HG03469 (cell line): Measurements from ENCODE around the gene ATG2B.

Experiments used
- ATAC-seq: cut with Tn5 transposase; IDR thresholded peaks from one replicate; pipeline ENCODE4 v1.9.1; 2021; ENCODE audit warnings: mild to moderate bottlenecking, moderate library complexity, moderate number of reproducible peaks; ENCODE audit not compliant: unreplicated experiment

Gene ATG2B

DNA sequence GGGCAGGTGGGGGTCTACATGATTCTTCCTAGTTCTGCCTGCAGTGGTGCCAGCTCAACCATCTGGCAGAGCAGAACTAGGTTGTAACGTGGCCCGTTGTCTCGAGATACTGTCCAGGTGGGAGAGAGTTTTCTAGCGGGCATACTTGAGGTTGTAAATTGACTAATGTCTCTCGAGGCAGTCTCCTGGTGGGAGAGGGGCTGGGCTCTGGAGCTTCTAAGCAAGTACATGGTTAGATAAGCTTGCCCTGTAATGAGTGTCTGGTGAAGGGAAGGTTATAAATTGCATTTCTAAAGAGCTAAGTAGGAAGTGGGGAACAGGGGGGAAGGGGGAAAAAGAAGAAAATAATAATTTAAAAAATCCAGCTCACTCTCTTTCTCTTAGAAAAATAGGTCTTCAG, 89.0 kb downstream of the ATG2B start:
- ATAC-seq = no peak

DNA sequence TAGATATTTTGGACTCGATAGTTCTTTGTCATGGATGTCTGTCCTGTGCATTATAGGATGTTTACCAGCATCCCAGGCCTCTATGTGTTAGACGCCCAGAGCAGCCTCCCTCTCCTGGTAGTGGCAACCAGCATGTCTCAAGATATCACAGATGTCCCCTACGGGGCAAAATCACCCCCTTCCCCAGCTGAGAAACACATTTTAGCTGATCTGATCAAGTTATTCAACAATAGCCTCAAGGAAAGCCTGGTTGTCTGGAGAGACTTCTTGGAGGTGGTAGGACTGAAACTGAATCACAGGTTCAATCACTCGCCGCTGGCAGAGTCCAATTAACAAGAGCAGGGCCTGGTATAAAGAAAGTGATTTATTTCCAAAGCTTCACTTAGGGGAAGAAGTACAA, 89.5 kb downstream of the ATG2B start:
- ATAC-seq = no peak

DNA sequence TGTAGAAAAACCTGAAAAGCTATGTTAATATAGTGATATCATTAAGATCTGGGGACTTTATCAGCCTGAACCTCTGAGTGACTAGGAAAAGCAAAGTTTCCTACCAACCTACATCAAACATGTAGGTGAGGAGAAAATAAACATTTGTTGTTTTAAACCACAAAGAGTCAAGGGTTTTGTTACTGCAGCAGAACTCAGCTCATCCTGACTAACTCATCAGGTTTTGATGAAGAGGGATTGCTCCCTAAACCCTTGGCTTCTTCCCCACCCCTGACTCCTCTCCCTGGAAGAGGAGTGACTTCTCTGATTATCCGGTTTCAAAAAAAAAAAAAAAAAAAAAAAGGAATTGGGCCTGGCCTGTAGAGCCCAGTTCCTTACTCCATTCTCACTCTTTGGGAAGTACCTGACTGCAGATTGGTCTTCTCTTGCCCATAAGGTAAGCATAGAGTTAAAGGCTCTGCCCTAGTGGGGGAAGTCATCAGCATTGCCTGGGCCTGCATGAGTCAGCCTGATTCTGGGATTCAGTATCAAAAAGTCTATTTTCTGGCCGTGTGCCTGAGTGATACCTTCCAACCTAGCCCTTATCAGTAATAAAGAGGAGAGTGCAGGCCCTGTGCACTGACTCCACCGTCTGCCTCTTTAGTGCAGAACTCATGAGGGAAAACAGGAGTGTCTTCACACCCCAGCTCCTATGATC, 90.2 kb downstream of the ATG2B start:
- no peak for ATAC-seq

GRCh38 chr14:96271421-96271762, 91.7 kb downstream of the ATG2B start:
- no peak for ATAC-seq

GRCh38 chr14:96270565-96271420, 92.3 kb downstream of the ATG2B start:
- no peak for ATAC-seq

DNA sequence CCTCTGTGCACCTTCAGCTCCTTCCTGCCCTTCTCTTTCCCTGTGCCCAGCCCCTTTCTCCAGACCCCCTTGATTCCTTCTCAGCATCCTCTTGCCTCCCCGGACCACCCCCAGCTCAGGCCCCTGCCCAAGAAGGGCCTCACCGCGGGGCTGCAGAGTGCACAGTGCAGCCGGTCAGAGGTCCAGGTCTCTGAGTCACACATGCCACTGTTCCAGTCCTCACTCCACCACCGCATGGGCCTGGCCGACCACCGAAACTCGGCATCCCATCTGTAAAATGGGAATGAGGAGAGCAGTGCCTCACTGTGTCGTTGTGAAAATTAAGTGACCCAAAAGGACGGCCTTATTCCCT, 93.8 kb downstream of the ATG2B start:
- ATAC-seq = no peak

GRCh38 chr14:96268431-96269358, 94.4 kb downstream of the ATG2B start:
- no peak for ATAC-seq

- no peak for ATAC-seq
Observed at GRCh38 chr14:96267916-96268315, 95.2 kb downstream of the ATG2B start.

GRCh38 chr14:96267336-96267735, 95.8 kb downstream of the ATG2B start:
- ATAC-seq = no peak

- no peak for ATAC-seq
Observed at GRCh38 chr14:96265383-96266095, 97.6 kb downstream of the ATG2B start.

DNA sequence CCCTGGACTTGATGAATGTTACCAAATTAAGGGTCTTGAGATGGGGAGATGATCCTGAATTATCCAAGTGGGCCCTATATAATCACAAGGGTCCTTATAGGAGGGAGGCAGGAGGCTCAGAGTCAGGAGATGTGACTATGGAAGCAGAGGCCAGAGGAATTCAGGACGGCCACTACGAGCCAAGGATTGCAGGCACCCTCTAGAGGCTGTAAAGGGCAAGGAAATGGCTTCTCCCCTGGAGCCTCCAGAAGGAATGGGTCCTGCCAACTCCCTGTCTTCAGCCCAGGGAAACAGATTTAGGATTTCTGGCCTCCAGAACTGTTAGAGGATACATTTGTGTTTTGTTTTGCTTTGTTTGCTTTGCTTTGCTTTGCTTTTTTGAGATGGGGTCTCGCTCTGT, 98.3 kb downstream of the ATG2B start:
- ATAC-seq = no peak

- no peak for ATAC-seq
Observed at GRCh38 chr14:96264200-96264553, 99.0 kb downstream of the ATG2B start.

DNA sequence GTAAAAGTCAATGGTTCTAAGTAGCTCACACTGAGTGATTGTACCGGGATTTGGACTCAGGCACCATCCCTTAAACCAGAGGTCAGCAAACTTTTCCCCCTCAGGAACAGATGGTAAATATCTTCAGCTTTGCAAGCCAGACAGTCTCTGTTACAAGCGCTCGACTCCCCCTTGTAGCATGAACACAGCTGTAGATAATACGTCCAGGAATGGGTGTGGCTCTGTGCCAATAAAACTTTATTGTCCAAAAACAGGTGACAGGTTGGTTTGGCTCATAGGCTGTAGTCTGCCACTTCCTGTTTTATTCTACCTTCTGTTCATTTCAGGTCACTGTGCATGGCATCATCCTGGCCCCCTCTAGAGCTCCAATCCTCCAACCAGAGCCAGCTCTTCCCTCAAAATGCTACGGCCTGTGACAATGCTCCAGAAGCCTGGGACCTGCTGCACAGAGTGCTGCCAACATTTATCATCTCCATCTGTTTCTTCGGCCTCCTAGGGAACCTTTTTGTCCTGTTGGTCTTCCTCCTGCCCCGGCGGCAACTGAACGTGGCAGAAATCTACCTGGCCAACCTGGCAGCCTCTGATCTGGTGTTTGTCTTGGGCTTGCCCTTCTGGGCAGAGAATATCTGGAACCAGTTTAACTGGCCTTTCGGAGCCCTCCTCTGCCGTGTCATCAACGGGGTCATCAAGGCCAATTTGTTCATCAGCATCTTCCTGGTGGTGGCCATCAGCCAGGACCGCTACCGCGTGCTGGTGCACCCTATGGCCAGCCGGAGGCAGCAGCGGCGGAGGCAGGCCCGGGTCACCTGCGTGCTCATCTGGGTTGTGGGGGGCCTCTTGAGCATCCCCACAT, 99.6 kb downstream of the ATG2B start:
- no peak for ATAC-seq

DNA sequence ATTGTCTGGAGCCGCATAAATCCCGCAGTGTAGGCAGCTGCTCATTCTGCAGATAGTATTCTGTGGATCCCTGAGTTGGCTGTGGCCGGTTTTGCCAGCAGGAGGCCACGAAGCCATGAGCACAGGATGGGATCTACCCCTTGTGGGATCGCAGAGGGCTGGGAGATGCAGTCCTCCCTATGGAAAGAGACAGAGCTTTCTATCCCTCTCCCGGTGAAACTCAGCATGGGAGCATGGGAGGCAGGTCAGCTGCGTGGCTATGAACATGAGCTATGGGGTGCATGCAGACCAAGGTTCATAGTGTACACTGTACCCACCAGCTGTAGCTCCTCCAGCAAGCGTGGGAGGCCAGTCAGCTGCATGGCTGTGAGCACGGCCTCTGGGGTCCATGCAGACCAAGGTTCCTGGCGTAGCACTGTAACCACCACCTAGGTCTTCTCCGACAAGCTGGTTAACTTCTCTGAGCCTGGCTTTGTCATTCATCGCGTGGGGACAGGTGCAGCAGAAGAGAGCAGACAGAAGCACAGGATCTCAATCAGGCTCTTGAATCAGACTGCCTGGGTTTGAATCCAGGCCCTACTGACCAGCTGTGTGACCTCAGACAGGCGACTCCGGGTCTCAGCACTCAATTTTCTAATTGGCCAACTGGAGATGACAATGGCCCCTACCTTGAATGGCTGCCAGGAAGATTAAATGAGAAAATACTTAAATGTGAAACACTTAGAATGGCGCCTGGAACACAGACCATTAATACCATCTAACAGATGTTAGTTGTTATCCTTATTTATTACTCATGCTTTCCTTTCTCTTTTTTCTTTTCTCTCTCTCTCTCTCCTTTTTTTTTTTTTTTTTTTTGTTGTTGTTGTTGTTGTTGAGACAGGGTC, 101.1 kb downstream of the ATG2B start:
- no peak for ATAC-seq

DNA sequence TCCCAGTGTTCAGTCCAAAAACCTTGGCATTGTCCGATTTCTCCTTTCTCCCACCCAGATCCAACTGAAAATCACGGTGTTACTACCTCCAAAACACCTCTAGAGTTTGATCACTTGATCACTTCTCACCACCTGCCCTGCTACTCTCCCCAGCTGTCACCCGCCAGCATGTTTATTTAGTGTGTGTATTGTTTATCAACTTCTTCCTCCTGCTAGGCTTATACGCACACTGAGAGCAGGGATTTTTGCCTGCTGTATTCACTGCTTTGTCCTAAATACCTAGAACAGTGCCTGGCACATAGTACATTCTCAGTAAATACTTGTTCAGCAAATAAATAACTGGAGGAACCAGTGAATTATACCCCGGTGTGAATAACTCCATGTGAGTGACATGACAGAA, 102.1 kb downstream of the ATG2B start:
- ATAC-seq = no peak

DNA sequence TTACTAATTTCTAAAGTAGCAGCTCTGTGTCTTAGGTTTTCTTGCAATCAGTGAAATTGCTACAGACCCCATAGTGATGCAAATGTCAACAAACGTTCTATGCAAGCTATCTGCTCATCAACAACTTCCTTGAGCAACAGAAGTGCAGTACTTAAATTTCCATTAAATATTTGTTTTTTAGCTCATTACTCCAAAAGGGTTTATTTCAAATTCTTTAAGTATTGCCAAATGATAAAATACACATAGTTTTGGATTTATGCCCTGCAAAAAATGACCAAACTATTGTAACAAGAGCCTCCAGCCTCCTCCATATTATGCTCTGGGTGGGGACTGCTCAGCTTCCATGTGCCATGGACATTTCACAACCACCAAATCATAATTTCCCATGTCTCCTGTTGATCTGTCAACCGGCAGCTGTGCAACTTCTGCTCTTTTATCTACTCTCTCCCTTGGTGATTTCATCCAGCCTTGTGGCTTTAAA, 102.8 kb downstream of the ATG2B start:
- no peak for ATAC-seq

- ATAC-seq = no peak
Observed at GRCh38 chr14:96257900-96258299, 105.2 kb downstream of the ATG2B start.

DNA sequence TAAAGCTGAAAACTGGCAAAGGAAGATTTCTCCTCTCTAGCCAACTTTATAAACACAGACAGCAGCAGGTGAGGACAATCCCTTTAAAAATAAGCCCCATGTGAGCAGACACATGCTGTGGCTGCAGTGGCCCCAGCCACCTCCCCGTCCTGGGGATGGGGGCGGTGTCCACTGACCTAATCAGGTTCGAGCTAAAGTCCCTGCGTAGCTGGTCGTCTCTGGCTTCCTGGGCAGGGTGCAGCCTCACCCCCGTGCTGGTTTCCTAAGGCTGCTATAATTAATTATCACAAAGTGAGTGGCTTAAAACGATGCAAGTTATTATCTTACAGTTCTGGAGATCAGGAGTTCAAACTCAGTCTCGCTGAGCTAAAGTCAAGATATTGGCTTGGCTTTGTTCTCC, 106.1 kb downstream of the ATG2B start:
- ATAC-seq = no peak

GRCh38 chr14:96256407-96256806, 106.7 kb downstream of the ATG2B start:
- ATAC-seq = no peak
